Gastrocnemius medialis (tissue), 4 donors: ENCODE results near the gene ABCD4.

Experiments used
- POLR2A ChIP-seq, 2 donors: fragments of 450-650 bp; IDR thresholded peaks; one replicate each; pipeline ENCODE4 v1.6.1; 2017; ENCODE audit warnings: antibody characterized with exemption in 2 of 2, mild to moderate bottlenecking in 2 of 2, moderate library complexity in 2 of 2
- TF ChIP-seq, protein P1 (sequence below), 5 experiments: fragments of 450-650 bp in 3 of 5; fragments of 200-600 bp in 2 of 5; sonication (generic) in 2 of 5; IDR thresholded peaks in 4 of 5; conservative IDR thresholded peaks in 1 of 5; 1 replicate in 4 of 5; 2 replicates in 1 of 5; pipeline ENCODE4 v1.5.1; 2016 to 2019; ENCODE audit warnings: antibody characterized with exemption in 5 of 5, mild to moderate bottlenecking in 3 of 5, moderate library complexity in 3 of 5

DNA sequence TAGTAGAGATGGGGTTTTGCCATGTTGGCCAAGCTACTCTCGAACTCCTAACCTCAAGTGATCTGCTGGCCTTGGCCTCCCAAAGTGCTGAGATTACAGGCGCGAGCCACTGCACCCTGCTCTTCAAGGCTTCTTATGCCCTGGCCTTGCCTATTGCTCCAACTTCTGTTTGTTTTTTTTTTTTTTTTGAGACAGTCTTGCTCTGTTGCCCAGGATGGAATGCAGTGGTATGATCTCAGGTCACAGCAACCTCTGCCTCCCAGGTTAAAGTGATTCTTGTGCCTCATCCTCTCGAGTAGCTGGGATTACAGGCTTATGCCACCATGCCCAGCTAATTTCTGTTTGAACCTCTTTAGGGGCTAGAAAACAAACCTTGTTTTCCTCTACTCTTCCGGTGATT, 6.0 kb upstream of the ABCD4 start:
- TF ChIP-seq, protein P1, sequence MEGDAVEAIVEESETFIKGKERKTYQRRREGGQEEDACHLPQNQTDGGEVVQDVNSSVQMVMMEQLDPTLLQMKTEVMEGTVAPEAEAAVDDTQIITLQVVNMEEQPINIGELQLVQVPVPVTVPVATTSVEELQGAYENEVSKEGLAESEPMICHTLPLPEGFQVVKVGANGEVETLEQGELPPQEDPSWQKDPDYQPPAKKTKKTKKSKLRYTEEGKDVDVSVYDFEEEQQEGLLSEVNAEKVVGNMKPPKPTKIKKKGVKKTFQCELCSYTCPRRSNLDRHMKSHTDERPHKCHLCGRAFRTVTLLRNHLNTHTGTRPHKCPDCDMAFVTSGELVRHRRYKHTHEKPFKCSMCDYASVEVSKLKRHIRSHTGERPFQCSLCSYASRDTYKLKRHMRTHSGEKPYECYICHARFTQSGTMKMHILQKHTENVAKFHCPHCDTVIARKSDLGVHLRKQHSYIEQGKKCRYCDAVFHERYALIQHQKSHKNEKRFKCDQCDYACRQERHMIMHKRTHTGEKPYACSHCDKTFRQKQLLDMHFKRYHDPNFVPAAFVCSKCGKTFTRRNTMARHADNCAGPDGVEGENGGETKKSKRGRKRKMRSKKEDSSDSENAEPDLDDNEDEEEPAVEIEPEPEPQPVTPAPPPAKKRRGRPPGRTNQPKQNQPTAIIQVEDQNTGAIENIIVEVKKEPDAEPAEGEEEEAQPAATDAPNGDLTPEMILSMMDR (IDR thresholded peaks at IDR 0.05 in 4 of 5, conservative IDR thresholded peaks at IDR 0.05 in 1 of 5), result no peak
- TF ChIP-seq POLR2A (IDR thresholded peaks at IDR 0.05), result no peak
